Keratinocyte (primary cell): Measurements from ENCODE around the gene EFNA1. TPM values are rescaled to one million over a fixed set of nuclear protein-coding genes. Genes with fewer than 3 reads are reported as not detected.
"Not testable (repeated sequence)": the region's sequence is repeated elsewhere in the genome, so short reads cannot be mapped to it uniquely, and the experiment has no call there.

Source experiments
- DNase-seq: peaks from one replicate; pipeline ENCODE4 v3.0.0-alpha.2; 2011; ENCODE audit warnings: low read depth, missing footprints, low spot score
- FAIRE-seq: peaks from 2 replicates; lab custom pipeline; 2011; peaks lifted over from hg19 to GRCh38; lab: Jason Lieb, UNC
- H2AFZ ChIP-seq: 2 replicates; pipeline ENCODE4 v1.6.0; 2012; ENCODE audit warnings: low read length, control low read depth, inconsistent platforms; ENCODE audit not compliant: control insufficient read depth
- H3K27ac ChIP-seq: 2 replicates; pipeline ENCODE4 v1.5.1; 2011; ENCODE audit warnings: low read length; ENCODE audit not compliant: control insufficient read depth, insufficient read depth
- H3K27me3 ChIP-seq: 3 replicates; pipeline ENCODE4 v1.6.0; 2011; ENCODE audit warnings: low read length; ENCODE audit not compliant: control insufficient read depth, insufficient read depth; ENCODE audit errors: extremely low read depth
- H3K36me3 ChIP-seq, 2 experiments: 2 replicates in 1 of 2; 3 replicates in 1 of 2; pipeline ENCODE4 v1.5.1; 2011; ENCODE audit warnings: low read length in 2 of 2, mild to moderate bottlenecking in 1 of 2; ENCODE audit not compliant: control insufficient read depth in 2 of 2, insufficient read depth in 2 of 2; ENCODE audit errors: extremely low read depth in 1 of 2
- H3K4me1 ChIP-seq: 3 replicates; pipeline ENCODE4 v1.5.1; 2011; ENCODE audit warnings: low read length; ENCODE audit not compliant: control insufficient read depth, insufficient read depth; ENCODE audit errors: extremely low read depth
- H3K4me2 ChIP-seq: 3 replicates; pipeline ENCODE4 v1.6.0; 2011; ENCODE audit warnings: low read depth, low read length; ENCODE audit not compliant: control insufficient read depth, insufficient read depth; ENCODE audit errors: extremely low read depth
- H3K4me3 ChIP-seq, 3 experiments: fragments of 200-600 bp in 1 of 3; sonication (generic) in 1 of 3; 2 replicates in 2 of 3; 3 replicates in 1 of 3; pipeline ENCODE4 v1.5.1; 2011 to 2016; ENCODE audit warnings: low read length in 3 of 3, mild to moderate bottlenecking in 3 of 3, control low read depth in 2 of 3, inconsistent platforms in 1 of 3, low read depth in 1 of 3, mixed read lengths in 1 of 3, mixed run types in 1 of 3, moderate library complexity in 1 of 3; ENCODE audit not compliant: control insufficient read depth in 2 of 3, insufficient read depth in 2 of 3; ENCODE audit errors: extremely low read depth in 1 of 3
- H3K79me2 ChIP-seq: 2 replicates; pipeline ENCODE4 v1.6.0; 2012; ENCODE audit warnings: low read length; ENCODE audit not compliant: control insufficient read depth, insufficient read depth
- H3K9ac ChIP-seq: 3 replicates; pipeline ENCODE4 v1.6.0; 2011; ENCODE audit warnings: low read length; ENCODE audit not compliant: control insufficient read depth, insufficient read depth; ENCODE audit errors: extremely low read depth
- H3K9me1 ChIP-seq: 3 replicates; pipeline ENCODE4 v1.6.0; 2011; ENCODE audit warnings: low read length; ENCODE audit not compliant: control insufficient read depth, insufficient read depth; ENCODE audit errors: extremely low read depth
- H3K9me3 ChIP-seq: 2 replicates; pipeline ENCODE4 v1.5.1; 2012; ENCODE audit warnings: low read depth, low read length; ENCODE audit not compliant: control insufficient read depth
- H4K20me1 ChIP-seq: 3 replicates; pipeline ENCODE4 v1.6.0; 2011; ENCODE audit warnings: low read length; ENCODE audit not compliant: control insufficient read depth, insufficient read depth; ENCODE audit errors: extremely low read depth
- CTCF ChIP-seq, 3 experiments: IDR thresholded peaks in 1 of 3; conservative IDR thresholded peaks in 1 of 3; optimal IDR thresholded peaks in 1 of 3; 2 replicates in 2 of 3; 3 replicates in 1 of 3; pipeline versions ENCODE3 to v1.5.1; 2011; ENCODE audit warnings: low read length in 3 of 3, mild to moderate bottlenecking in 3 of 3, moderate library complexity in 2 of 3, control low read depth in 1 of 3, inconsistent platforms in 1 of 3; ENCODE audit not compliant: insufficient read depth in 2 of 3; ENCODE audit errors: extremely low read depth in 1 of 3
- EZH2 ChIP-seq: IDR thresholded peaks from one replicate; pipeline ENCODE4 v1.6.1; 2012; ENCODE audit warnings: inconsistent platforms, mild to moderate bottlenecking, low read length, moderate library complexity
- dilution Hi-C: fragments of 300-500 bp; cut with MboI; formaldehyde crosslinking; loops from one replicate; pipeline ENCODE4 v1.7.0; 2020; ENCODE audit warnings: low sequenced_read_pairs; ENCODE audit not compliant: extremely low pct_ligation_motif_present
- polyA plus RNA-seq, 5 experiments: library from polyadenylated mRNA; depleted of rRNA in 3 of 5; stranded (reverse) in 3 of 5; stranded (forward) in 1 of 5; unstranded in 1 of 5; fragments of >200 nt; gene quantifications; 1 replicate in 1 of 5; 2 replicates in 3 of 5; 3 replicates in 1 of 5; pipeline versions ENCODE4 v1.2.1 to v1.2.3, GENCODE V29; 2011 to 2012; ENCODE audit warnings: missing spikeins in 2 of 5, low read depth in 1 of 5, low replicate concordance in 1 of 5

EFNA1 gene
- polyA plus RNA-seq, 1 donor (not counting 4 experiments of a cell fraction or from before 2014, with no cell fraction given): 77.5 TPM

GRCh38 chr1:155158991-155159390 lies 31.3 kb downstream of the EFNA1 start:
- Histone ChIP-seq H3K27me3 (no peaks in the 10 kb centered on the region), H3K27ac (no peak overlapping the region), H3K9ac (no peak overlapping the region), H3K79me2 (no peaks in the 10 kb centered on the region), H3K9me1 (no peaks in the 10 kb centered on the region), H3K36me3 (no peaks in the 10 kb centered on the region), H3K9me3 (no peaks in the 10 kb centered on the region), H2AFZ (no peak overlapping the region), H3K4me1 (no peaks in the 10 kb centered on the region), H3K4me2 (no peak overlapping the region), H4K20me1 (no peaks in the 10 kb centered on the region), H3K4me3 (no peak overlapping the region)
- no peak for DNase-seq
- no peak for TF ChIP-seq EZH2
- TF ChIP-seq CTCF (optimal IDR thresholded peaks at IDR 0.05 in 1 of 3, IDR thresholded peaks at IDR 0.05 in 1 of 3, conservative IDR thresholded peaks at IDR 0.05 in 1 of 3; ENCODE audit: extremely low read depth in 1 of 3, insufficient read depth in 2 of 3, low read length in 3 of 3): no peak
- dilution Hi-C loops: no loop called here
- no peak for FAIRE-seq

- H3K9me1 ChIP-seq: no peaks in the 10 kb centered on the region
- no peaks in the 10 kb centered on the region for H3K79me2 ChIP-seq
- no peak overlapping the region for H3K4me2 ChIP-seq
- no peak for TF ChIP-seq EZH2
- no peak for TF ChIP-seq CTCF (optimal IDR thresholded peaks at IDR 0.05 in 1 of 3, IDR thresholded peaks at IDR 0.05 in 1 of 3, conservative IDR thresholded peaks at IDR 0.05 in 1 of 3; ENCODE audit: extremely low read depth in 1 of 3, insufficient read depth in 2 of 3, low read length in 3 of 3)
- no peak for DNase-seq
- H3K4me1 ChIP-seq: no peaks in the 10 kb centered on the region
- no peak overlapping the region for H3K9ac ChIP-seq
- H3K9me3 ChIP-seq: no peaks in the 10 kb centered on the region
- H3K27ac ChIP-seq: no peak overlapping the region
- H3K27me3 ChIP-seq: no peaks in the 10 kb centered on the region
- dilution Hi-C loops: no loop called here
- FAIRE-seq: no peak
- no peak overlapping the region for H2AFZ ChIP-seq
- H3K36me3 ChIP-seq: no peaks in the 10 kb centered on the region
- no peak overlapping the region for H3K4me3 ChIP-seq
- H4K20me1 ChIP-seq: no peaks in the 10 kb centered on the region
Observed at GRCh38 chr1:155160128-155160527, 32.5 kb downstream of the EFNA1 start.

- H3K9me3 ChIP-seq, H2AFZ ChIP-seq, H3K9me1 ChIP-seq, H3K36me3 ChIP-seq, H3K27me3 ChIP-seq, H3K9ac ChIP-seq, H3K27ac ChIP-seq, H3K4me2 ChIP-seq, H3K4me1 ChIP-seq, H3K79me2 ChIP-seq, H3K4me3 ChIP-seq, DNase-seq, FAIRE-seq, dilution Hi-C loops, H4K20me1 ChIP-seq: not testable (repeated sequence)
Observed at GRCh38 chr1:155162631-155163030, 35.0 kb downstream of the EFNA1 start.

GRCh38 chr1:155163785-155164184 lies 36.1 kb downstream of the EFNA1 start:
- H3K4me3 ChIP-seq, dilution Hi-C loops, H2AFZ ChIP-seq, H3K9me1 ChIP-seq, DNase-seq, H3K27ac ChIP-seq, H4K20me1 ChIP-seq, H3K4me1 ChIP-seq, H3K9me3 ChIP-seq, H3K36me3 ChIP-seq, FAIRE-seq, H3K79me2 ChIP-seq, H3K27me3 ChIP-seq, H3K4me2 ChIP-seq, H3K9ac ChIP-seq: not testable (repeated sequence)
